MM.1S (cell line): ENCODE measurements around the gene AGTR1.
"Not testable (repeated sequence)": the region's sequence is repeated elsewhere in the genome, so short reads cannot be mapped to it uniquely, and the experiment has no call there.

ENCODE experiments used
- DNase-seq: peaks from one replicate; pipeline ENCODE4 v3.0.0-alpha.2; 2015
- H2AFZ ChIP-seq: fragments of 300-600 bp; sonication (generic); 2 replicates; pipeline ENCODE4 v1.6.0; 2016; ENCODE audit warnings: antibody characterized with exemption, low read length
- H3F3A ChIP-seq: fragments of 300-600 bp; sonication (generic); 2 replicates; pipeline ENCODE4 v1.6.1; 2016; ENCODE audit warnings: mild to moderate bottlenecking, antibody characterized with exemption, low read length, moderate library complexity, mixed read lengths; ENCODE audit not compliant: insufficient read depth
- H3K27ac ChIP-seq: fragments of 300-600 bp; sonication (generic); 2 replicates; pipeline ENCODE4 v1.5.1; 2016; ENCODE audit warnings: mild to moderate bottlenecking, low read length
- H3K27me3 ChIP-seq: fragments of 300-600 bp; sonication (generic); replicated peaks from 2 replicates; pipeline ENCODE4 v1.6.0; 2016; ENCODE audit warnings: low read length; ENCODE audit not compliant: insufficient read depth
- H3K36me3 ChIP-seq: fragments of 300-600 bp; sonication (generic); replicated peaks from 2 replicates; pipeline ENCODE4 v1.6.1; 2016; ENCODE audit warnings: mild to moderate bottlenecking, low read length, mixed read lengths; ENCODE audit not compliant: insufficient read depth
- H3K4me1 ChIP-seq: fragments of 300-600 bp; sonication (generic); 2 replicates; pipeline ENCODE4 v1.6.1; 2016; ENCODE audit warnings: low read length, mixed read lengths
- H3K4me2 ChIP-seq: fragments of 300-600 bp; sonication (generic); 2 replicates; pipeline ENCODE4 v1.6.0; 2016; ENCODE audit warnings: low read depth, low read length
- H3K4me3 ChIP-seq: fragments of 300-600 bp; sonication (generic); 2 replicates; pipeline ENCODE4 v1.5.1; 2016; ENCODE audit warnings: low read length, mixed read lengths
- H3K79me2 ChIP-seq: fragments of 300-600 bp; sonication (generic); 2 replicates; pipeline ENCODE4 v1.6.1; 2016; ENCODE audit warnings: mixed run types, low read length, mixed read lengths
- H3K9ac ChIP-seq: fragments of 300-600 bp; sonication (generic); 2 replicates; pipeline ENCODE4 v1.6.1; 2016; ENCODE audit warnings: low read length, mixed read lengths
- H3K9me2 ChIP-seq: fragments of 300-600 bp; sonication (generic); replicated peaks from 2 replicates; pipeline ENCODE4 v1.6.1; 2016; ENCODE audit warnings: mild to moderate bottlenecking, low read length, mixed read lengths; ENCODE audit not compliant: insufficient read depth
- H3K9me3 ChIP-seq: fragments of 300-600 bp; sonication (generic); replicated peaks from 2 replicates; pipeline ENCODE4 v1.6.1; 2016; ENCODE audit warnings: mild to moderate bottlenecking, low read length, mixed read lengths; ENCODE audit not compliant: insufficient read depth
- H4K20me1 ChIP-seq: fragments of 300-600 bp; sonication (generic); 2 replicates; pipeline ENCODE4 v1.6.1; 2016; ENCODE audit warnings: mild to moderate bottlenecking, low read length, moderate library complexity, mixed read lengths; ENCODE audit not compliant: insufficient read depth
- CTCF ChIP-seq: fragments of 300-600 bp; sonication (generic); IDR thresholded peaks from 2 replicates; pipeline ENCODE4 v1.5.1; 2016; ENCODE audit warnings: antibody characterized with exemption, low read length, mixed read lengths
- EZH2 ChIP-seq: fragments of 300-600 bp; sonication (generic); optimal IDR thresholded peaks from 2 replicates; pipeline ENCODE3; 2017; ENCODE audit warnings: low read depth, mild to moderate bottlenecking, antibody characterized with exemption, low read length, mixed read lengths
- EZH2phosphoT487 ChIP-seq: fragments of 300-600 bp; sonication (generic); IDR thresholded peaks from 2 replicates; pipeline ENCODE4 v1.6.1; 2018; ENCODE audit warnings: antibody characterized with exemption, low read length

The AGTR1 gene

GRCh38 chr3:148748283-148748682, 50.6 kb downstream of the AGTR1 start:
- H3K79me2 ChIP-seq: no peaks in the 10 kb centered on the region
- DNase-seq: peak; percentile 67
- no peak overlapping the region for H3K4me2 ChIP-seq
- H3K9ac ChIP-seq: no peak overlapping the region
- no peak overlapping the region for H2AFZ ChIP-seq
- no peak overlapping the region for H3K4me3 ChIP-seq
- H4K20me1 ChIP-seq: no peaks in the 10 kb centered on the region
- no peak for TF ChIP-seq CTCF
- H3F3A ChIP-seq: no peaks in the 10 kb centered on the region
- no peaks in the 10 kb centered on the region for H3K36me3 ChIP-seq
- H3K9me2 ChIP-seq: no peaks in the 10 kb centered on the region
- no peaks in the 10 kb centered on the region for H3K9me3 ChIP-seq
- no peak overlapping the region for H3K27ac ChIP-seq
- no peaks in the 10 kb centered on the region for H3K27me3 ChIP-seq
- H3K4me1 ChIP-seq: peaks cover 16% of the 10 kb centered on the region

GRCh38 chr3:148750296-148750695, 52.6 kb downstream of the AGTR1 start:
- TF ChIP-seq EZH2phosphoT487 (no peak), EZH2 (no peak), CTCF (no peak)
- H3K4me2 ChIP-seq: no peak overlapping the region
- no peaks in the 10 kb centered on the region for H3K27me3 ChIP-seq
- no peaks in the 10 kb centered on the region for H3K9me3 ChIP-seq
- H3K4me3 ChIP-seq: no peak overlapping the region
- DNase-seq: no peak
- H2AFZ ChIP-seq: no peak overlapping the region
- H3K27ac ChIP-seq: no peak overlapping the region
- no peaks in the 10 kb centered on the region for H3K36me3 ChIP-seq
- no peaks in the 10 kb centered on the region for H3K79me2 ChIP-seq
- no peaks in the 10 kb centered on the region for H3K9me2 ChIP-seq
- H4K20me1 ChIP-seq: no peaks in the 10 kb centered on the region
- no peaks in the 10 kb centered on the region for H3F3A ChIP-seq
- H3K4me1 ChIP-seq: peaks cover 16% of the 10 kb centered on the region
- H3K9ac ChIP-seq: no peak overlapping the region

- H3K27ac ChIP-seq: no peak overlapping the region
- no peaks in the 10 kb centered on the region for H3K9me3 ChIP-seq
- no peaks in the 10 kb centered on the region for H3K36me3 ChIP-seq
- no peak overlapping the region for H2AFZ ChIP-seq
- H3K27me3 ChIP-seq: no peaks in the 10 kb centered on the region
- H3F3A ChIP-seq: no peaks in the 10 kb centered on the region
- H4K20me1 ChIP-seq: no peaks in the 10 kb centered on the region
- H3K9ac ChIP-seq: no peak overlapping the region
- TF ChIP-seq EZH2: no peak
- TF ChIP-seq CTCF: no peak
- TF ChIP-seq EZH2phosphoT487: no peak
- no peak overlapping the region for H3K4me3 ChIP-seq
- H3K79me2 ChIP-seq: no peaks in the 10 kb centered on the region
- H3K9me2 ChIP-seq: no peaks in the 10 kb centered on the region
- H3K4me1 ChIP-seq: peaks cover 9% of the 10 kb centered on the region
- no peak for DNase-seq
- no peak overlapping the region for H3K4me2 ChIP-seq
Observed at GRCh38 chr3:148751461-148751860, 53.8 kb downstream of the AGTR1 start.

GRCh38 chr3:148753385-148753784, 55.7 kb downstream of the AGTR1 start:
- not testable (repeated sequence) for H3F3A ChIP-seq, H3K4me1 ChIP-seq, H3K4me2 ChIP-seq, DNase-seq, H3K9me2 ChIP-seq, H3K36me3 ChIP-seq, H3K9me3 ChIP-seq, H3K27ac ChIP-seq, H3K4me3 ChIP-seq, H3K79me2 ChIP-seq, H3K27me3 ChIP-seq, H2AFZ ChIP-seq, H4K20me1 ChIP-seq, H3K9ac ChIP-seq
